22Rv1 (cell line): ENCODE data around the gene DHRS3.

Experiments used
- H3K27ac ChIP-seq: fragments of 450-650 bp; 2 replicates; pipeline ENCODE4 v1.5.1; 2017
- CTCF ChIP-seq: fragments of 450-650 bp; IDR thresholded peaks from 2 replicates; pipeline ENCODE4 v1.5.1; 2017; ENCODE audit warnings: mild to moderate bottlenecking
- ZFX ChIP-seq: fragments of 450-650 bp; IDR thresholded peaks from 2 replicates; pipeline ENCODE4 v1.6.1; 2017; ENCODE audit warnings: antibody characterized with exemption, borderline replicate concordance

The DHRS3 gene

DNA sequence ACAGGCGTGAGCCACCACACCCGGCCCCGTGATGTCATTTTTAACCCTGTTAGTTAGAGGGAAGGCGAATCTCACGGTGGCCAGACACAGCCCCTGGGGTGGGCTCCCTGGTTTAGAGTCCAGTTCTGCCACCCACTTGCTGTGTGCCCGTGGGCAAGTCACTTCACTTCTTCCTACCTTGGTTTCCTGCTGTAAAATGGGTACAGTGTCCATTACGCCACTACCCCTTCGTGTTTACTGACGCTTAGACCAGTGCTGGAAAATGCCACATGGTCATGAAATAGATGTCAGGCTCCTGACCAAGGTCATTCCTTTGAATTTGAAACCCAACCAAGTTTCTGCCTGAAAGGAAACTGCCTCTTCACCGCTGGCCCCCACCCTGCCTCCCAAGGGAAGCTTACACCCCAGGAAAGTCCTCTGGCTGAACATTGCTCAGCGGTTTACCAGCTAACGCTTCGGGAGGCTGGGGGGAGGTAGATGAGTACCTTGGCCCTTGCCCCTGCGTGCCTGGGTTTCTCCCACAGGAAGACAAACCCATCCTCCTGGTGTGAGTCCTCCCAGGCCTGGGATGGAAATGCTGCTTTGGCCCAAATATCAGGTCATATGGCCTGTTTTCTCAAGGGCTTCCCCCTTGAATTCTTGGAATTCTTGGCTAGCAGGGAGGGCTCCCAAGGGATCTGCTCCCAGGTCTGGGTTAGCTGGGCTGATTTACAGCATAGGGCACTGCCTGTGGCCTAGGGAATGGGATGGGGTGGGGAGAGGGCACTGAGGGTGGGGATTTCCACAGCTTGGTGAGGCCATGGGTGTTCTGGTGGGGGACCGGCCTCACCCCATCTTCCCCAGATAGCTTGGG is 18.3 kb upstream of the DHRS3 start:
- no peak overlapping the region for H3K27ac ChIP-seq

GRCh38 chr1:12634696-12635202 is 16.7 kb upstream of the DHRS3 start:
- peak overlapping the region; percentile 43; the same call in 1 of the 2 replicates for H3K27ac ChIP-seq
- TF ChIP-seq ZFX (no peak), CTCF (no peak)

More for the DNA sequence above, 18.3 kb upstream of the DHRS3 start:
- no peak for TF ChIP-seq CTCF
- TF ChIP-seq ZFX: no peak

DNA sequence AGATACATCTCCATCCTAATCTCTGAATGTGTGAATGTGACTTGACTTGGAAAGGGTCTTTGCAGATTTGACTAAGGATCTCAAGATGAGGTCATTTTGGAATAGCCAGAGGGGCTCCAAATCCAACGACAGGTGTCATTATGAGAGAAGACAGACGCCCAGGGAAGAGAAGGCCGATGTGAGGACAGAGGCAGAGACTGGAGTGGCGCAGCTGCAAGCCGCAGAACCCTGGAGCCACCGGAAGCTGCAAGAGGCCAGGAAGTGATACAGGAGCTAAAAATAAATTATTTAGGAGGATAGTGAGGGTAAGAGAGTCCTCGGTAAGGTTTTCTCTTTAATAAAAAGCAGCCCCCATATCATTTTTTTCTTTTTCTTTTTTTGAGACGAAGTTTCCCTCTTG is 16.1 kb upstream of the DHRS3 start:
- TF ChIP-seq ZFX (no peak), CTCF (no peak)
- peak overlapping the region; percentile 43; the same call in 1 of the 2 replicates for H3K27ac ChIP-seq

GRCh38 chr1:12631571-12631970 is 13.6 kb upstream of the DHRS3 start:
- no peak overlapping the region for H3K27ac ChIP-seq
- no peak for TF ChIP-seq ZFX
- TF ChIP-seq CTCF: no peak

DNA sequence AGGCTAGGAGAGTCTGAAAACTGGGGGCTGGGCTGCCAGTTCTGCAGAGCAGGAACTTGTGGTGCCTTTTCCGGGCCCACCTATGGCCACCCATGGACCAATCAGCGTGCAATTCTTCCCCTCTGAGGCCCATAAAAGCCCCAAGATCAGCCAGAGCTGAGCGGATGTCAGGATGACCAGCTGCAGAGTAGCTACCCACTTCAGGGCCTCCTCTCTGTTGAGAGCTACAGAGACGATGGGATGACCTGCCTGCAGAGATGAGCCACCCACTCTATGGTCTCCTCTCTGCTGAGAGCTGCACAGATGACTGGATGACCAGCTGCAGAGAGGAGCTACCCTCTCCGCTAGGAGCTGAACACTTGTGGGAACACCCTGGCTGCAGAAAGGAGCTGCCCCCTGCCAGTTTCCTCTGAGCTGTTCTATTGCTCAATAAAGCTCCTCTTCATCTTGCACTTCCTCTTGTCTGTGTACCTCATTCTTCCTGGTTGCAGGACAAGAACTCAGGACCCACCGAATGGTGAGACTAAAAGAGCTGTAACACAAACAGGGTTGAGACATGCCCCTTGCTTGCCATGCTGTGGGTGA is 13.0 kb upstream of the DHRS3 start:
- H3K27ac ChIP-seq: no peak overlapping the region
- TF ChIP-seq ZFX: no peak
- no peak for TF ChIP-seq CTCF

DNA sequence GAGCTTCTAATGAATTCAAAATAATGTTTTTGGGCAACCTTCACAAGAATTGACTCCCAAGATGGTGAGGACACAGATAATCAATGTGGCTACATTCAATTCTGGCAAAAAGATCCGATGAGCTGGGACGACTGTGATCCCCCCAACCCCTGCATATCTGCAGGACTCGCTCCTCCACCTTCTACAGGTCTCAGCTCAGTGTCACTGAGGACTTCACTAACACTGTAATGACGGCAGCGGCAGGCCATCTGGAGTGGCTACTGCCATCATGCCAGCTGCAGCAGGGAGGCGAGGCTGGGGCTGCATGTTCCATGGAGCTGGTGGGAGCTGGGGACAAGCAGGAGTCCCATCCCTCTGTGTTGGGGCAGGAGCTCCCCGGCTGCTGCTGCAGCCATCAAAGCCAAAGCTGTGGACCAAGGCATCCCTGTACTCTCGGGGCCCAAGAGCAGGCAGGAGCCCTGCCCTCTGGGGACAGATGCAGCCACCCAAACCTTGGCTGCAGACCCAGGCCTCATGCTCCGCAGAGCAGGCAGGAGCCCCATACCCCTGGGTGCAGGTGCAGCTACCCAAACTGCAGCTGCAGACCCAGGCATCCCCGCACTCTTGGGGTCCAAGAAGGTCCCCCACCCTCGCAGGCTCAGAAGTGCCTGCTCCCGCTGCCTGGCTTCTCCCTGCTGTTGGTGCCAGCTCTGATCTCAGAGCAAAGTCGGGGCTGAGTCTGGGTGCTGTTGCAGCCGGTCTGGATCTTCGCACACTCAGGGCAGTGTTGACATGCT is 12.2 kb upstream of the DHRS3 start:
- H3K27ac ChIP-seq: no peak overlapping the region
- TF ChIP-seq CTCF: no peak
- TF ChIP-seq ZFX: no peak
